Fibroblast of the aortic adventitia (primary cell): ENCODE results near the gene CERS6. TPM values are rescaled to one million over a fixed set of nuclear protein-coding genes. Genes with fewer than 3 reads are reported as not detected.

Experiments used
- DNase-seq: peaks from one replicate; pipeline ENCODE4 v3.0.0-alpha.2; 2010; ENCODE audit warnings: low read depth
- H3K4me3 ChIP-seq: 2 replicates; pipeline ENCODE4 v1.5.1; 2011; ENCODE audit warnings: low read depth, mild to moderate bottlenecking, control low read depth, low read length, moderate library complexity
- total RNA-seq: library from RNA; depleted of rRNA; stranded (reverse); fragments of >200 nt; gene quantifications from 2 replicates; pipeline ENCODE4 v1.2.3, GENCODE V29; 2012; ENCODE audit warnings: low replicate concordance
- TF ChIP-seq, protein P1 (sequence below): IDR thresholded peaks from 2 replicates; pipeline ENCODE4 v1.5.1; 2011; ENCODE audit warnings: mild to moderate bottlenecking, low read length, control low read depth, inconsistent platforms; ENCODE audit not compliant: insufficient read depth

The CERS6 gene
- total RNA-seq, 1 donor = 14.2 TPM

DNA sequence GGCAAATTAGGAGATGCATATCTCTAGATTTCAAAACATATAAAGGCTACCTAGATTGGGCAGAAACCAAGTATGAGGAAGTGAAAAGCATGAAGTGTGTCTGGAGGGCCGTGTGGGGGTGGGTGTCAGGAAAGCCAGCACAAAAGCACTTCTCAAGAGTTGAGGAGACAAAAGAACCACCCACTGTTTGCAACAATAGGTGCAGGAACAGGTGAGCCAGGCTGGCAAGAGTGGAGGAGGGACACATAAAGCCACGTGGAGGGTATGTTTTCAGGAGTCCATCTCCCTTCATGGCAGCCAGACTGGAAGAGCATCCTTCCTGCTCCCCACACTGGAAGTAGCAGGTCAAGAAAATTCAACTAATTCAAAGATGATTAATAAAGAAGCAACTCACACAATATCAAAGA is 96.4 kb downstream of the CERS6 start:
- TF ChIP-seq, protein P1, sequence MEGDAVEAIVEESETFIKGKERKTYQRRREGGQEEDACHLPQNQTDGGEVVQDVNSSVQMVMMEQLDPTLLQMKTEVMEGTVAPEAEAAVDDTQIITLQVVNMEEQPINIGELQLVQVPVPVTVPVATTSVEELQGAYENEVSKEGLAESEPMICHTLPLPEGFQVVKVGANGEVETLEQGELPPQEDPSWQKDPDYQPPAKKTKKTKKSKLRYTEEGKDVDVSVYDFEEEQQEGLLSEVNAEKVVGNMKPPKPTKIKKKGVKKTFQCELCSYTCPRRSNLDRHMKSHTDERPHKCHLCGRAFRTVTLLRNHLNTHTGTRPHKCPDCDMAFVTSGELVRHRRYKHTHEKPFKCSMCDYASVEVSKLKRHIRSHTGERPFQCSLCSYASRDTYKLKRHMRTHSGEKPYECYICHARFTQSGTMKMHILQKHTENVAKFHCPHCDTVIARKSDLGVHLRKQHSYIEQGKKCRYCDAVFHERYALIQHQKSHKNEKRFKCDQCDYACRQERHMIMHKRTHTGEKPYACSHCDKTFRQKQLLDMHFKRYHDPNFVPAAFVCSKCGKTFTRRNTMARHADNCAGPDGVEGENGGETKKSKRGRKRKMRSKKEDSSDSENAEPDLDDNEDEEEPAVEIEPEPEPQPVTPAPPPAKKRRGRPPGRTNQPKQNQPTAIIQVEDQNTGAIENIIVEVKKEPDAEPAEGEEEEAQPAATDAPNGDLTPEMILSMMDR = no peak
- no peak overlapping the region for H3K4me3 ChIP-seq
- DNase-seq = no peak

DNA sequence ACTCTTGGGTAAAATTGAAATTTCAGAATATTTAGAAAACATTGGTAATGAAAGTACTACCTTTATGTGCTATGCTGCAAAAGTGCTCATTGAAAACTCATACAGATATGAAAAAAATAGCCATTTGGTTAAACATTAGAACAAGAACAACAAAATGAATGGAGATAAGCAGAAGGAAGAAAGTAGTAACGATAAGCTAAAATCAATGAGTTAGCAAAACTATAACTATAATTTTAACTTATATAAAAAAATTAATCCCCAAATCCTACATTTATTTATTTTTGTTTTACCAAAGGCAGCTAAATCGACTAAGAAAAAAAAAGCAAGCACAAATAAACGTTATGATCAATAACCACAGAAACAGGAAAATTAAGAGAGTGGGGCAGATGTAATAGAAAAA is 99.2 kb downstream of the CERS6 start:
- H3K4me3 ChIP-seq = no peak overlapping the region
- TF ChIP-seq, protein P1 = no peak
- DNase-seq = no peak

DNA sequence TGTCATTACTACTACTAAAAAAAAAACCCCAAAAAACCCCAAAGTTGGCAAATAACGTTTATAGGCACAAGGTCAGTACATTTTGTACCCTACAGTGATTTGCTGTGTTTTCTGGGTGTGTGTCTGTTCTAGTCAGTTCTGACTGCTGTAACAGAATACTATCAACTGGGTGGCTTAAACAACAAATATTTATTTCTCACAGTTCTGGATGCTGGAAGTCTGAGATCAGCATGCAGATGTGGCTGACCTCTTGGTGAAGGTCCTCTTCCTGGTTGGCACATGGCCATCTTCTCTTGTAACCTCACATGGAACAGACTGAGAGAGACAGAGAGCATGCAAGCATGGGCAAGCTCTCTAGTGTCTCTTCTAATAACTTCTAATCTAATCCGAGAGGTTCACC is 103.1 kb downstream of the CERS6 start:
- TF ChIP-seq, protein P1 = no peak
- H3K4me3 ChIP-seq = no peak overlapping the region
- DNase-seq = no peak

DNA sequence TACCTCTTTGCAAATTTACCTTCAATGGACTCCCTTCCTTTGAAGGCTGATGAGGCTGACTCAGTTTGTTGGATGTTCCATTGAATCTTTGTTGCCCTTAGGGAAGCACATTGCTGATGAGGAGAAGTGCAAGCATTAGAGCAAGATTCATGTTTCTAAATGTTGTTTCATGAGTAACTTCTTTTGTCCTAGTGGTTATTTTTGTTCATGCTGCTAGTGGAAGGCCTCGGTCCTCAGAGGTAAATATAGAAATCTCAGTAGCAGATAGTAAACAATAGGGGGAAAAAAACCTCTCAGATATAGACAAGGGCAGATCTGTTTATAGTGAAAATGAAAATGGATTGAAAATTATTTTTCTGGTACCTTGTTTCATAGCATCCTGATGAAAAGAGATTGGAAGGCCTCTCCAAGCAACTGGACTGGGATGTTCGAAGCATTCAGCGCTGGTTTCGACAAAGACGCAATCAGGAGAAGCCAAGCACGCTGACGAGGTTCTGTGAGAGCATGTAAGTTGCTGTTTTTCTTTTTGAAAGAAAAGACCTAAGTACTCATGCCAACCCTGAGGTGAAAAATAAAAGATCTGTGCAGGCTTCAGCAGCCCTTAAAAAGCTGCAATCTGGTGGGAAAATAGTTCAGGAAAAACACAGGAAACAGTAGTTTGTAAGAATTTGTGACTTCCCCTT is 104.9 kb downstream of the CERS6 start:
- no peak overlapping the region for H3K4me3 ChIP-seq
- TF ChIP-seq, protein P1 = no peak
- DNase-seq = no peak

DNA sequence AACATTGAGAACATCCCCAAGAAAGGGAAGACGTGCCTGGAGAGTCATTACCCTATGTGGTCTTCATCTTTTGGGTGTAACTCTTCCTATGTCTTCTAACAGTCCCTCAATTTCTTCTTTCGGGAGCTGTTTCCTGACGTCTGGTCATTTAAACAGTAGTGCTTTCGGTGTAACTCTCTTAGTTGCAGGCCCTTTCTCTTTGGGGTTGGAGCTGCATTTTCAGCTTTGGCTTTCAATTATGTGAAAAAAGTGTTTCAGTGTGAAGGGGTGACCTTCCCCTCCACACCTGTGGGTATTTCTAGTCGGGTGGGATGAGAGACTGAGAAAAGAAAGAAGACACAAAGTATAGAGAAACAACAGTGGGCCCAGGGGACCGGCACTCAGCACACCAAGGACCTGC is 105.9 kb downstream of the CERS6 start:
- DNase-seq = no peak
- TF ChIP-seq, protein P1 = no peak
- H3K4me3 ChIP-seq = no peak overlapping the region

DNA sequence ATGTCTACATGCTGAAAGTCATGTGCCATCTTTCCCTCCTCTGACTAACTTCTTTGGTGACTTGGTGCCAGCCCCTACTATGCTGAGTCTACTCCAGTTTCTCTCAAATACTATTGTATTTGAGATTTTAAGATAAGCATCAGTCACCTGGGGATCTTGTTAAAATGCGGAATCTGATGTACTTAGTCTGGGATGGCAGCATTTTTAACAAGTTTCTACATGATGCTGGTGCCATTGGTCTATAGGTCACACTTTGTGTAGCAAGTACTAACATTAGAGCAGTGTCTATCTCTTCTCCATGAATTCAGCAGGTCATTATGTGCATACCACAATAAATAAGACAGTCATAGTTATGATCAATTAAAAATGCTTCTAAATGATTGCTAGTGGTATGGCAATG is 106.9 kb downstream of the CERS6 start:
- no peak overlapping the region for H3K4me3 ChIP-seq
- no peak for DNase-seq
- TF ChIP-seq, protein P1 = no peak

DNA sequence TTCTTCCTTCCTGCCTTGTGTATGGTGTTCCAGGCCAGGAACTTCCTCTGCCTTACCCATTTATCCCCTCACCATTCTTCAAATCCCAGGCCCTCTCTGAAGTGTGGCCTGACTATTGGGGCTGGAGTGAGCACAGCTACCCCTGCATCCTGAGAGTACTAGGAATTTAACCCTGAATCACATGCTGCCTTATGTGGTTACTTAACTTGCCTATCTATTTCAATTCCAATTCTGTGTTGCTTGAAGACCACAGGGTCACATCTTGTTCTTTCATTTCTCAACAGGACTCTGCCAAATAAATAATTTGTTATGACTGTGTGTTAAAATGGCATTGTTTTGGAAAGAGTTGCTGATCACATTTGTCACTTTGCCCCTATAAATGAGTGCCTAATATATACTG is 108.6 kb downstream of the CERS6 start:
- TF ChIP-seq, protein P1 = no peak

More for the DNA sequence above, 108.6 kb downstream of the CERS6 start:
- no peak overlapping the region for H3K4me3 ChIP-seq
- no peak for DNase-seq
